ENCODE measurements around the gene SORCS1. TPM values are rescaled to one million over a fixed set of nuclear protein-coding genes. Genes with fewer than 3 reads are reported as not detected.

The SORCS1 gene
- total and polyA plus RNA-seq, 2 of the 8 experiments (the other 6 are each of a cell fraction or from before 2014, with no cell fraction given), result 4.1 to 4.6 TPM

- no peaks in the 10 kb centered on the region for H3K79me2 ChIP-seq (ENCODE audit: control insufficient read depth in 1 of 2, insufficient read depth in 2 of 2, low read length in 2 of 2)
- no peaks in the 10 kb centered on the region for H3K27me3 ChIP-seq (replicated peaks in 1 of 4; ENCODE audit: control insufficient read depth in 3 of 4, extremely low read depth in 1 of 4, insufficient read depth in 3 of 4, low read length in 3 of 4)
- no peak overlapping the region for H4K91ac ChIP-seq (replicated peaks; ENCODE audit: insufficient read length, low read length)
- no peak overlapping the region for H3K23ac ChIP-seq (ENCODE audit: insufficient read length)
- no peak overlapping the region for H4K5ac ChIP-seq (ENCODE audit: insufficient read length, low read depth, low read length)
- H3K4me1 ChIP-seq (replicated peaks in 1 of 4; ENCODE audit: control insufficient read depth in 3 of 4, insufficient read depth in 4 of 4, low read length in 3 of 4), result peaks cover 8 to 10% (median 9%) of the 10 kb centered on the region in 4 experiments
- no peak overlapping the region for H3K4me2 ChIP-seq (ENCODE audit: insufficient read depth in 1 of 2, low read depth in 2 of 2, low read length in 2 of 2)
- no peaks in the 10 kb centered on the region for H3K79me1 ChIP-seq (ENCODE audit: low read depth, low read length)
- DNase-seq (ENCODE audit: low read depth in 1 of 2, low spot score in 2 of 2) (no peak), FAIRE-seq (no peak)
- H3K23me2 ChIP-seq (ENCODE audit: low read depth, low read length), result no peaks in the 10 kb centered on the region; the same call in 1 of the 2 replicates
- H4K8ac ChIP-seq (ENCODE audit: extremely low read depth, insufficient read depth, low read length), result no peak overlapping the region
- TF ChIP-seq TEAD4 (IDR thresholded peaks at IDR 0.05; ENCODE audit: low read depth, low read length) (no peak), YY1 (IDR thresholded peaks at IDR 0.05; ENCODE audit: low read depth, low read length) (no peak), TAF7 (optimal IDR thresholded peaks at IDR 0.05; ENCODE audit: borderline replicate concordance, low read depth, low read length) (no peak), NRF1 (IDR thresholded peaks at IDR 0.05; ENCODE audit: low read depth, low read length) (no peak), MAFK (IDR thresholded peaks at IDR 0.05; ENCODE audit: low read depth, low read length) (no peak), GTF2F1 (IDR thresholded peaks at IDR 0.05; ENCODE audit: borderline replicate concordance, low read depth, low read length) (no peak), SRF (IDR thresholded peaks at IDR 0.05; ENCODE audit: low read depth, low read length) (no peak), ASH2L (IDR thresholded peaks at IDR 0.05; ENCODE audit: low read length) (no peak), TBP (IDR thresholded peaks at IDR 0.05; ENCODE audit: low read depth, low read length) (no peak), POLR2A (IDR thresholded peaks at IDR 0.05; ENCODE audit: control extremely low read depth in 1 of 2, low read depth in 2 of 2, low read length in 2 of 2) (no peak), CEBPB (IDR thresholded peaks at IDR 0.05; ENCODE audit: low read depth, low read length) (no peak), FOSL1 (IDR thresholded peaks at IDR 0.05; ENCODE audit: insufficient read depth, low read depth, low read length) (no peak), SP4 (IDR thresholded peaks at IDR 0.05; ENCODE audit: low read length) (no peak)
- H3K9ac ChIP-seq (replicated peaks in 1 of 4; ENCODE audit: extremely low read depth in 1 of 4, low read depth in 3 of 4, low read length in 3 of 4), result no peak overlapping the region
- H3K36me3 ChIP-seq (ENCODE audit: control insufficient read depth in 2 of 4, insufficient read depth in 4 of 4, low read length in 3 of 4), result no peaks in the 10 kb centered on the region
- no peak overlapping the region for H3K56ac ChIP-seq (replicated peaks; ENCODE audit: insufficient read length, low read depth, low read length)
- H2AFZ ChIP-seq (ENCODE audit: low read length), result no peak overlapping the region
- H3K18ac ChIP-seq (ENCODE audit: extremely low read depth, low read length), result no peak overlapping the region
- ChIA-PET POLR2A (ENCODE audit: partially characterized antibody) (no interaction called here), CTCF (ENCODE audit: partially characterized antibody) (interaction anchor here (0.7 to 5.5 kb wide), 43 partner anchors 10 to 1102 kb away, joined by 3 to 29 read pairs (median 4); no protein-coding TSS in a partner anchor)
- H2BK5ac ChIP-seq (ENCODE audit: low read depth, low read length), result no peak overlapping the region
- H4K20me1 ChIP-seq (replicated peaks in 1 of 2; ENCODE audit: control insufficient read depth in 1 of 2, insufficient read depth in 2 of 2, low read length in 2 of 2), result no peaks in the 10 kb centered on the region
- no peak overlapping the region for H3K27ac ChIP-seq (ENCODE audit: low read depth, low read length)
- 0 out of 2 replicates have a peak overlapping the region, but pooled peaks have one; percentile 18 for H2BK12ac ChIP-seq (ENCODE audit: low read depth, low read length)
- H2AK5ac ChIP-seq (ENCODE audit: low read depth, low read length), result no peak overlapping the region
- H3K4me3 ChIP-seq (ENCODE audit: extremely low read depth in 1 of 4, insufficient read depth in 2 of 4, low read depth in 3 of 4, low read length in 4 of 4), result no peak overlapping the region
- H3K14ac ChIP-seq (ENCODE audit: insufficient read length), result no peak overlapping the region
- no peak overlapping the region for H3K4ac ChIP-seq (replicated peaks; ENCODE audit: insufficient read length, low read depth, low read length)
- no peak overlapping the region for H2BK15ac ChIP-seq (ENCODE audit: low read length)
- H2BK20ac ChIP-seq (ENCODE audit: low read length), result no peak overlapping the region
- no peak overlapping the region for H2BK120ac ChIP-seq (replicated peaks; ENCODE audit: low read depth, low read length)
- H3K9me3 ChIP-seq (ENCODE audit: insufficient read depth in 2 of 2, low read depth in 1 of 2, low read length in 1 of 2), result no peaks in the 10 kb centered on the region
Measured at GRCh38 chr10:106706127-106706526, 458.4 kb downstream of the SORCS1 start.
